Panc1 (cell line): ENCODE measurements around the gene EVC. TPM values are rescaled to one million over a fixed set of nuclear protein-coding genes. Genes with fewer than 3 reads are reported as not detected.

ENCODE experiments used
- ATAC-seq: fragments of 200-7000 bp; cut with Tn5 transposase; 2 replicates; pipeline ENCODE4 v1.9.1; 2020; ENCODE audit warnings: mild to moderate bottlenecking, moderate library complexity
- BruUV-seq: library from RNA; stranded (reverse); fragments of 400-500 nt; replicated peaks from 2 replicates; lab custom pipeline; 2021; lab: Mats Ljungman, UMichigan
- CTCF ChIA-PET: fragments of 300-600 bp; sonication (Branson Sonifier 250); formaldehyde crosslinking; loops from one replicate; lab custom pipeline; 2022; ENCODE audit warnings: antibody characterized with exemption; lab: Charles Lee
- POLR2A ChIA-PET: fragments of 300-600 bp; sonication (Branson Sonifier 250); formaldehyde crosslinking; loops from one replicate; lab custom pipeline; 2022; ENCODE audit warnings: antibody characterized with exemption; lab: Charles Lee
- DNase-seq: peaks from one replicate; pipeline ENCODE4 v3.0.0-alpha.2; 2010; ENCODE audit warnings: low read depth, low spot score
- H3K27ac ChIP-seq: 2 replicates; pipeline ENCODE4 v1.5.1; 2011; ENCODE audit warnings: mild to moderate bottlenecking, low read length, inconsistent platforms
- H3K27me3 ChIP-seq: fragments of 200-500 bp; sonication (Bioruptor generic); 2 replicates; pipeline ENCODE4 v1.6.0; 2014; ENCODE audit warnings: low read length, inconsistent platforms; ENCODE audit not compliant: control insufficient read depth, insufficient read depth
- H3K36me3 ChIP-seq: fragments of 200-500 bp; sonication (Bioruptor generic); 2 replicates; pipeline ENCODE4 v1.5.1; 2014; ENCODE audit warnings: inconsistent platforms, mild to moderate bottlenecking, low read length, moderate library complexity; ENCODE audit not compliant: control insufficient read depth, insufficient read depth
- H3K4me1 ChIP-seq: 2 replicates; pipeline ENCODE4 v1.5.1; 2011; ENCODE audit warnings: inconsistent platforms, mild to moderate bottlenecking, low read length, moderate library complexity; ENCODE audit not compliant: control insufficient read depth, insufficient read depth
- H3K4me3 ChIP-seq, 2 experiments: 2 replicates each; pipeline ENCODE4 v1.5.1; 2011 to 2012; ENCODE audit warnings: low read depth in 2 of 2, low read length in 2 of 2, mild to moderate bottlenecking in 2 of 2, inconsistent platforms in 1 of 2, moderate library complexity in 1 of 2
- H3K9me3 ChIP-seq: fragments of 200-500 bp; sonication (Bioruptor generic); 2 replicates; pipeline ENCODE4 v1.5.1; 2014; ENCODE audit warnings: low read depth, mild to moderate bottlenecking, inconsistent platforms, low read length, moderate library complexity; ENCODE audit not compliant: control insufficient read depth, insufficient read depth
- POLR2AphosphoS5 ChIP-seq: IDR thresholded peaks from 2 replicates; pipeline ENCODE4 v1.6.1; 2012; ENCODE audit warnings: mild to moderate bottlenecking, low read depth, low read length, moderate library complexity
- SIN3A ChIP-seq: IDR thresholded peaks from 2 replicates; pipeline ENCODE4 v1.6.1; 2012; ENCODE audit warnings: low read depth, mild to moderate bottlenecking, low read length, moderate library complexity, borderline replicate concordance; ENCODE audit not compliant: insufficient read depth
- TCF7L2 ChIP-seq: IDR thresholded peaks from 2 replicates; pipeline ENCODE4 v1.6.1; 2011; ENCODE audit warnings: mild to moderate bottlenecking, low read depth, low read length, inconsistent platforms
- in situ Hi-C: cut with HindIII; loops from 2 replicates; pipeline ENCODE4 v1.10.0; 2016; ENCODE audit warnings: low sequenced_read_pairs, low pct_unique_long_range_greater_than_20kb
- intact Hi-C: fragments of 100-400 bp; cut with micrococcal nuclease; formaldehyde crosslinking; loops from one replicate; pipeline ENCODE4 v1.10.0; 2022; ENCODE audit not compliant: unreplicated experiment
- total RNA-seq: library from RNA; stranded (reverse); gene quantifications from one replicate; pipeline ENCODE4 v1.2.1, GENCODE V29; 2021; ENCODE audit not compliant: unreplicated experiment
- TF ChIP-seq, protein P1 (sequence below), 2 experiments: IDR thresholded peaks; 2 replicates each; pipeline ENCODE4 v1.6.1; 2011 to 2012; ENCODE audit warnings: low read depth in 2 of 2, control low read depth in 1 of 2, low read length in 1 of 2, mild to moderate bottlenecking in 1 of 2, moderate library complexity in 1 of 2; ENCODE audit not compliant: insufficient read depth in 1 of 2
- TF ChIP-seq, protein P2 (sequence below): fragments of 450-650 bp; IDR thresholded peaks from 2 replicates; pipeline ENCODE4 v1.5.1; 2017; ENCODE audit warnings: mild to moderate bottlenecking

EVC gene
- total RNA-seq, 1 experiment from 2014 or later = 12.1 TPM

DNA sequence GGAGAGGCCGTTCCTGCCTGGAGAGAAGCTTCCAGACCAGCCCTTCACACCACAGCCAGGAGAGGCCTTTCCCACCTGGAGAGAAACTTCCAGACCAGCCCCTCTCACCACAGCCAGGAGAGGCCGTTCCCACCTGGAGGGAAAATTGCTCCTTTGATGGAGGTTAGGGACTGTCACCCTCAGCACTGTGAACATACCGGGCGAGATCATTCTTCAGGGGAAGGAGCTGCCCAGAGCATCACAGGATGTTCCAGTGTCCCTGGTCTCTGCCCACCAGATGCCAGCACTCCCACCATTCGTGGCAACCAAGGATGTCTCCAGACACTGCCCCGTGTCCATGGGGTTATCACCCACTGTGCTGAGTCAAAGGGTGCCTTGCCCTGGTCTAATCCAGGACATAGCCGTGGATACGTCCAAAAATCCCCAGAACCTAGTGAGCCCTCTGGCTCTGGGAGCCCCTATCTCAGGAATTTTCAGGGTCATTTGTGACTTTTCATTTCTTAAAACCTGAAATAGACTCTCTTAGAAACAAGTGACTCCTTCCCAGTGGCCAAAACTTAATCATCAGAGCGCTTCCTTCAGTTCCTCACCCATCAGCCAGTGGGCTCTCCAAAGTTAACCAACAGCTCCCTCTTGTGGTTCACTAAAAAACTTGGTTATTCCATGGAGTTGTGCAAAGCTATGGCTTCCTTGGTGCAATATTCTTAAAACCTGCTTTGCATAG is 101.7 kb downstream of the EVC start:
- ATAC-seq = peak; percentile 87
- in situ Hi-C loops = no loop called here
- no peaks in the 10 kb centered on the region for H3K36me3 ChIP-seq

DNA sequence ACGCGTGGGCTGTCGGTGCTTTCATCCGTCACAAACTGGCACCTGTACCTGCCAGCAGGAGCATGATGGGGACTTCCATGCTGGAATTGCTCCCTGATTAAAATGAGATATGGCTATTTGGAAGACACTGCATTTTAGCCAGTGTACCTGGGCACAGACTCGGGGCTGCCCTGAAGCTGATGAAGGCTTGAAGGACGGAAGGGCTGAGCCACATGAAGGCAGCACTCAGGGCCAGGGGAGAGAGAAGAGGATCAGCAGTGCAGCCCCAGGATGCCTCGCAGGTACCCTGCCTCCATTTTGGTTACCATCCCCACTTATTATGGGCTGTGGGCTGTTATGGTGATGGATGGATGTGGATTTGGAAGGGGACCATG is 102.9 kb downstream of the EVC start:
- BruUV-seq = no TSS peak
- in situ Hi-C loops = no loop called here

More for the DNA sequence above, 101.7 kb downstream of the EVC start:
- Histone ChIP-seq H3K4me3 (no peak overlapping the region), H3K4me1 (no peaks in the 10 kb centered on the region), H3K27ac (no peak overlapping the region), H3K27me3 (no peaks in the 10 kb centered on the region), H3K9me3 (no peaks in the 10 kb centered on the region)
- intact Hi-C loops = no loop called here
- no TSS peak for BruUV-seq
- ChIA-PET POLR2A (interaction anchor here (0.7 kb wide), 1 partner anchor 1031 kb away, joined by 7 read pairs; no protein-coding TSS in a partner anchor), CTCF (interaction anchor here (0.9 to 1.5 kb wide), 2 partner anchors 10 to 762 kb away, joined by 4 to 5 read pairs; partner anchors contain the start of gene STK32B)
- DNase-seq = no peak
- no peak for TF ChIP-seq SIN3A
- TF ChIP-seq, protein P1, sequence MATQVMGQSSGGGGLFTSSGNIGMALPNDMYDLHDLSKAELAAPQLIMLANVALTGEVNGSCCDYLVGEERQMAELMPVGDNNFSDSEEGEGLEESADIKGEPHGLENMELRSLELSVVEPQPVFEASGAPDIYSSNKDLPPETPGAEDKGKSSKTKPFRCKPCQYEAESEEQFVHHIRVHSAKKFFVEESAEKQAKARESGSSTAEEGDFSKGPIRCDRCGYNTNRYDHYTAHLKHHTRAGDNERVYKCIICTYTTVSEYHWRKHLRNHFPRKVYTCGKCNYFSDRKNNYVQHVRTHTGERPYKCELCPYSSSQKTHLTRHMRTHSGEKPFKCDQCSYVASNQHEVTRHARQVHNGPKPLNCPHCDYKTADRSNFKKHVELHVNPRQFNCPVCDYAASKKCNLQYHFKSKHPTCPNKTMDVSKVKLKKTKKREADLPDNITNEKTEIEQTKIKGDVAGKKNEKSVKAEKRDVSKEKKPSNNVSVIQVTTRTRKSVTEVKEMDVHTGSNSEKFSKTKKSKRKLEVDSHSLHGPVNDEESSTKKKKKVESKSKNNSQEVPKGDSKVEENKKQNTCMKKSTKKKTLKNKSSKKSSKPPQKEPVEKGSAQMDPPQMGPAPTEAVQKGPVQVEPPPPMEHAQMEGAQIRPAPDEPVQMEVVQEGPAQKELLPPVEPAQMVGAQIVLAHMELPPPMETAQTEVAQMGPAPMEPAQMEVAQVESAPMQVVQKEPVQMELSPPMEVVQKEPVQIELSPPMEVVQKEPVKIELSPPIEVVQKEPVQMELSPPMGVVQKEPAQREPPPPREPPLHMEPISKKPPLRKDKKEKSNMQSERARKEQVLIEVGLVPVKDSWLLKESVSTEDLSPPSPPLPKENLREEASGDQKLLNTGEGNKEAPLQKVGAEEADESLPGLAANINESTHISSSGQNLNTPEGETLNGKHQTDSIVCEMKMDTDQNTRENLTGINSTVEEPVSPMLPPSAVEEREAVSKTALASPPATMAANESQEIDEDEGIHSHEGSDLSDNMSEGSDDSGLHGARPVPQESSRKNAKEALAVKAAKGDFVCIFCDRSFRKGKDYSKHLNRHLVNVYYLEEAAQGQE (IDR thresholded peaks at IDR 0.05; ENCODE audit: insufficient read depth in 1 of 2, low read depth in 2 of 2, low read length in 1 of 2) = no peak
- TF ChIP-seq, protein P2, sequence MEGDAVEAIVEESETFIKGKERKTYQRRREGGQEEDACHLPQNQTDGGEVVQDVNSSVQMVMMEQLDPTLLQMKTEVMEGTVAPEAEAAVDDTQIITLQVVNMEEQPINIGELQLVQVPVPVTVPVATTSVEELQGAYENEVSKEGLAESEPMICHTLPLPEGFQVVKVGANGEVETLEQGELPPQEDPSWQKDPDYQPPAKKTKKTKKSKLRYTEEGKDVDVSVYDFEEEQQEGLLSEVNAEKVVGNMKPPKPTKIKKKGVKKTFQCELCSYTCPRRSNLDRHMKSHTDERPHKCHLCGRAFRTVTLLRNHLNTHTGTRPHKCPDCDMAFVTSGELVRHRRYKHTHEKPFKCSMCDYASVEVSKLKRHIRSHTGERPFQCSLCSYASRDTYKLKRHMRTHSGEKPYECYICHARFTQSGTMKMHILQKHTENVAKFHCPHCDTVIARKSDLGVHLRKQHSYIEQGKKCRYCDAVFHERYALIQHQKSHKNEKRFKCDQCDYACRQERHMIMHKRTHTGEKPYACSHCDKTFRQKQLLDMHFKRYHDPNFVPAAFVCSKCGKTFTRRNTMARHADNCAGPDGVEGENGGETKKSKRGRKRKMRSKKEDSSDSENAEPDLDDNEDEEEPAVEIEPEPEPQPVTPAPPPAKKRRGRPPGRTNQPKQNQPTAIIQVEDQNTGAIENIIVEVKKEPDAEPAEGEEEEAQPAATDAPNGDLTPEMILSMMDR = peak; percentile 74
- no peak for TF ChIP-seq TCF7L2

More for the DNA sequence above, 102.9 kb downstream of the EVC start:
- Histone ChIP-seq H3K4me1 (no peaks in the 10 kb centered on the region), H3K9me3 (no peaks in the 10 kb centered on the region), H3K27ac (no peak overlapping the region), H3K27me3 (no peaks in the 10 kb centered on the region), H3K36me3 (no peaks in the 10 kb centered on the region), H3K4me3 (no peak overlapping the region)
- POLR2A ChIA-PET = no interaction called here
- ATAC-seq (no peak), DNase-seq (no peak)
- no peak for TF ChIP-seq POLR2AphosphoS5
- TF ChIP-seq, protein P2 = no peak
- CTCF ChIA-PET = interaction anchor here (1.5 kb wide), 1 partner anchor 11 kb away, joined by 4 read pairs; no protein-coding TSS in a partner anchor
- intact Hi-C loops = no loop called here
